HepG2 (cell line): ENCODE data around the gene FSIP1. TPM values are rescaled to one million over a fixed set of nuclear protein-coding genes. Genes with fewer than 3 reads are reported as not detected.

Experiments
- AKNA ChIP-seq: sonication (generic); formaldehyde crosslinking; IDR thresholded peaks from 2 replicates; pipeline ENCODE4 v1.4.0; 2020; ENCODE audit warnings: missing genetic modification reagents, borderline replicate concordance
- BATF2 ChIP-seq: sonication (generic); formaldehyde crosslinking; IDR thresholded peaks from 2 replicates; pipeline ENCODE4 v1.8.0; 2022; ENCODE audit warnings: mild to moderate bottlenecking, missing genetic modification reagents, moderate library complexity
- CERS6 ChIP-seq: sonication (generic); formaldehyde crosslinking; IDR thresholded peaks from 2 replicates; pipeline ENCODE4 v1.5.0; 2020; ENCODE audit warnings: missing genetic modification reagents
- CSRNP2 ChIP-seq: sonication (generic); formaldehyde crosslinking; conservative IDR thresholded peaks from 2 replicates; pipeline ENCODE4 v1.8.0; 2022; ENCODE audit warnings: low read depth, missing genetic modification reagents
- MTERF4 ChIP-seq: sonication (generic); formaldehyde crosslinking; IDR thresholded peaks from 2 replicates; pipeline ENCODE4 v1.8.0; 2023; ENCODE audit warnings: mild to moderate bottlenecking, missing genetic modification reagents
- NCOA1 ChIP-seq: sonication (generic); formaldehyde crosslinking; IDR thresholded peaks from 2 replicates; pipeline ENCODE4 v1.9.0; 2021; ENCODE audit warnings: missing genetic modification reagents
- NCOA2 ChIP-seq: sonication (generic); formaldehyde crosslinking; IDR thresholded peaks from 2 replicates; pipeline ENCODE4 v1.8.0; 2022; ENCODE audit warnings: inconsistent platforms
- PITX1 ChIP-seq: sonication (generic); formaldehyde crosslinking; IDR thresholded peaks from 2 replicates; pipeline ENCODE4 v1.5.1; 2020; ENCODE audit warnings: mild to moderate bottlenecking, missing genetic modification reagents
- SNAPC2 ChIP-seq: sonication (generic); formaldehyde crosslinking; IDR thresholded peaks from 2 replicates; pipeline ENCODE4 v1.8.1; 2022; ENCODE audit warnings: mild to moderate bottlenecking, missing genetic modification reagents
- ZBTB21 ChIP-seq: sonication (generic); formaldehyde crosslinking; IDR thresholded peaks from 2 replicates; pipeline ENCODE4 v1.4.0; 2020; ENCODE audit warnings: missing genetic modification reagents
- ZBTB25 ChIP-seq: IDR thresholded peaks from 2 replicates; pipeline ENCODE4 v1.6.1; 2018; ENCODE audit warnings: missing genetic modification reagents
- ZNF143 ChIP-seq: sonication (generic); formaldehyde crosslinking; IDR thresholded peaks from 2 replicates; pipeline ENCODE4 v1.4.0; 2020; ENCODE audit warnings: missing genetic modification reagents
- ZNF501 ChIP-seq: sonication (generic); formaldehyde crosslinking; IDR thresholded peaks from 2 replicates; pipeline ENCODE4 v1.5.1; 2020; ENCODE audit warnings: mild to moderate bottlenecking, moderate library complexity, missing genetic modification reagents
- ZNF589 ChIP-seq: sonication (generic); formaldehyde crosslinking; conservative IDR thresholded peaks from 2 replicates; pipeline ENCODE4 v1.8.0; 2022; ENCODE audit warnings: mild to moderate bottlenecking, moderate library complexity, missing genetic modification reagents
- ZNF839 ChIP-seq: sonication (generic); formaldehyde crosslinking; IDR thresholded peaks from 2 replicates; pipeline ENCODE4 v1.4.0; 2020; ENCODE audit warnings: missing genetic modification reagents, mild to moderate bottlenecking, borderline replicate concordance
- ZSCAN12 ChIP-seq: sonication (generic); formaldehyde crosslinking; IDR thresholded peaks from 2 replicates; pipeline ENCODE4 v1.9.0; 2021; ENCODE audit warnings: mild to moderate bottlenecking, missing genetic modification reagents
- ZSCAN9 ChIP-seq: IDR thresholded peaks from 2 replicates; pipeline ENCODE4 v1.6.1; 2016; ENCODE audit warnings: borderline replicate concordance
- polyA plus RNA-seq, 8 experiments: library from polyadenylated mRNA; depleted of rRNA in 3 of 8; stranded (reverse) in 7 of 8; unstranded in 1 of 8; fragments of >200 nt; fragmentation: Illumina TruSeq in 4 of 8; extraction: Trizol in 4 of 8; gene quantifications; 2 replicates each; pipeline versions ENCODE4 v1.2.1 to v1.2.3, GENCODE V29; 2011 to 2016; ENCODE audit warnings: low read depth in 4 of 8, missing spikeins in 1 of 8, mixed read lengths in 1 of 8; ENCODE audit not compliant: insufficient read depth in 1 of 8
- total RNA-seq, 5 experiments: library from RNA; depleted of rRNA; stranded (reverse); fragments of >200 nt; fragmentation: Illumina TruSeq; extraction: Trizol; gene quantifications; 2 replicates each; pipeline ENCODE4 v1.2.3, GENCODE V29; 2016; ENCODE audit warnings: low read depth in 1 of 5
- TF ChIP-seq, protein P1 (sequence below): IDR thresholded peaks from 2 replicates; pipeline ENCODE4 v1.6.1; 2016; ENCODE audit warnings: mild to moderate bottlenecking

The FSIP1 gene
- total and polyA plus RNA-seq, 2 of the 13 experiments (the other 11 are each of a cell fraction or from before 2014, with no cell fraction given) = 0.18 TPM; not detected in 1

DNA sequence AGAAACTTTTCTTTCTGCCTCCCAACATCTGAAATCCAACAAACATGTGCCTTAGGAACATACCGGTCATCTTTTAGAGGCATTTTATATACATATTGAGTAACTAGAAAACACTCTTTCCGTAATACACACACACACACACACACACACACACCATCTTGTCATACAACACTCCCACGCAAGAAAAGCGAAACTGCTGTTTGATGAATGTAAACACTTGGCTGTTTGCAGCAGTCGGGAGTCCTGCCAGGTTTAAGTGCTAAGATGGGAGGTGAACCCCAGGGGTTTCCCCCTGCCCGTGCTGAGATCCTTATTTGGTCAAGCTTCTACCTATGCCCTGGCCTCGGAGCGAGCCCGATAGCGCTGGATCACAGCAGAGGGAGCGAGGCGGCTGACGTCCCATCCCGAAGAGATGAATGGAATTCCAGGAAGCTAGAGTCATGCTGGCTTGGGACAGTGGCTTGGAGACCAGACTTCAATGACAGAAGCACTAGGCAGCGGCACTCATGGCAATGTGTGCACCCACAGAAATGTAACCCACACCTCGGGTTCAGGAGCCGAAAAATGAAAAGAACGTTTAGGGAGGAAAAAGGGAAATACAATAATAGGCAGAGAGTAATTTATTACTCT is 203.0 kb downstream of the FSIP1 start (continued):
- TF ChIP-seq, protein P1, sequence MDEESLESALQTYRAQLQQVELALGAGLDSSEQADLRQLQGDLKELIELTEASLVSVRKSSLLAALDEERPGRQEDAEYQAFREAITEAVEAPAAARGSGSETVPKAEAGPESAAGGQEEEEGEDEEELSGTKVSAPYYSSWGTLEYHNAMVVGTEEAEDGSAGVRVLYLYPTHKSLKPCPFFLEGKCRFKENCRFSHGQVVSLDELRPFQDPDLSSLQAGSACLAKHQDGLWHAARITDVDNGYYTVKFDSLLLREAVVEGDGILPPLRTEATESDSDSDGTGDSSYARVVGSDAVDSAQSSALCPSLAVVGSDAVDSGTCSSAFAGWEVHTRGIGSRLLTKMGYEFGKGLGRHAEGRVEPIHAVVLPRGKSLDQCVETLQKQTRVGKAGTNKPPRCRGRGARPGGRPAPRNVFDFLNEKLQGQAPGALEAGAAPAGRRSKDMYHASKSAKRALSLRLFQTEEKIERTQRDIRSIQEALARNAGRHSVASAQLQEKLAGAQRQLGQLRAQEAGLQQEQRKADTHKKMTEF (CRISPR knock-in tag) = no peak
- TF ChIP-seq SNAPC2 (CRISPR knock-in tag) = no peak
- TF ChIP-seq CERS6 (CRISPR knock-in tag) = no peak
- no peak for TF ChIP-seq PITX1 (CRISPR knock-in tag)
- TF ChIP-seq NCOA1 = no peak
- no peak for TF ChIP-seq CSRNP2
- TF ChIP-seq ZNF839 (CRISPR knock-in tag) = no peak
- no peak for TF ChIP-seq ZNF589 (CRISPR knock-in tag)
- no peak for TF ChIP-seq ZSCAN12 (CRISPR knock-in tag)
- 0 out of 2 replicates have a peak, but pooled peaks have one; percentile 18 for TF ChIP-seq NCOA2 (CRISPR knock-in tag)
- TF ChIP-seq ZBTB25 (CRISPR knock-in tag) = no peak
- TF ChIP-seq ZNF143 (CRISPR knock-in tag) = no peak
- 0 out of 2 replicates have a peak, but pooled peaks have one; percentile 15 for TF ChIP-seq ZNF501
- TF ChIP-seq AKNA (CRISPR knock-in tag) = no peak
- no peak for TF ChIP-seq MTERF4 (CRISPR knock-in tag)
- TF ChIP-seq BATF2 (CRISPR knock-in tag) = no peak
- no peak for TF ChIP-seq ZBTB21 (CRISPR knock-in tag)
- TF ChIP-seq ZSCAN9 = no peak
